Activated CD8-positive, alpha-beta memory T cell treated with anti-CD3 and anti-CD28 coated beads for 36 hours (primary cell): ENCODE data around the gene NIN. TPM values are rescaled to one million over a fixed set of nuclear protein-coding genes. Genes with fewer than 3 reads are reported as not detected.

Experiments used
- CTCF ChIA-PET: fragments of 350-600 bp; sonication (Branson Sonifier 250); formaldehyde crosslinking; loops from one replicate; lab custom pipeline; 2021; ENCODE audit warnings: antibody characterized with exemption; lab: Charles Lee
- POLR2A ChIA-PET: fragments of 350-600 bp; sonication (Branson Sonifier 250); formaldehyde crosslinking; loops from one replicate; lab custom pipeline; 2021; ENCODE audit warnings: antibody characterized with exemption; lab: Charles Lee
- total RNA-seq, 2 experiments: library from RNA; stranded (reverse); gene quantifications; one replicate each; pipeline ENCODE4 v1.2.3, GENCODE V29; 2021

Gene NIN
- total RNA-seq, 2 experiments from 2014 or later = 72.6 to 73.6 TPM

GRCh38 chr14:50844391-50844790 lies 13.4 kb upstream of the NIN start:
- ChIA-PET CTCF (no interaction called here), POLR2A (no interaction called here)

- ChIA-PET POLR2A (no interaction called here), CTCF (interaction anchor here (2.0 kb wide), 1 partner anchor 20 kb away, joined by 5 read pairs; no protein-coding TSS in a partner anchor)
Observed at GRCh38 chr14:50839691-50840090, 8.7 kb upstream of the NIN start.

GRCh38 chr14:50839048-50839447 lies 8.1 kb upstream of the NIN start:
- POLR2A ChIA-PET = no interaction called here
- CTCF ChIA-PET = interaction anchor here (1.1 to 2.0 kb wide), 2 partner anchors 12 to 20 kb away, joined by 3 to 5 read pairs; no protein-coding TSS in a partner anchor

- CTCF ChIA-PET = interaction anchor here (1.1 to 2.0 kb wide), 2 partner anchors 11 to 21 kb away, joined by 3 to 5 read pairs; no protein-coding TSS in a partner anchor
- POLR2A ChIA-PET = no interaction called here
Observed at GRCh38 chr14:50837850-50838470, 7.0 kb upstream of the NIN start.

DNA sequence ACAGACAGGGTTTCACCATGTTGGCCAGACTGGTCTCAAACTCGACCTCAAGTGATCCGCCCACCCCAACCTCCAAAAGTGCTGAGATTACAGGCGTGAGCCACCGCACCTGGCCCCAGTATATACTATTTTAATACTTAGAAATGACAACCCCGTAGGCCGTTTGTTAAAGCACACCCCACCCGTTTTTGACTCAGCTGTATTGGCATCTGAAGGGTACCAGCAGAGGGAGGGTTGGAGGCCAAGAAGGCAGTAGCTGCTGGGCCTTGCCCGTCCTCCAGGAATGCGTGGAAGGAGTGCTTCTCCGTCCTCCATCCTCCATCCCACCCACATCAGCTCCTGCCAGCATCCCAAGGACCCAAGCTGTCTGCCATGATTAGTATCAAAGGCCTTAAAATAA lies 6.3 kb upstream of the NIN start:
- ChIA-PET POLR2A (interaction anchor here (0.7 kb wide), 1 partner anchor 99 kb away, joined by 4 read pairs; no protein-coding TSS in a partner anchor), CTCF (no interaction called here)

- ChIA-PET CTCF (no interaction called here), POLR2A (interaction anchor here (0.7 kb wide), 1 partner anchor 100 kb away, joined by 4 read pairs; no protein-coding TSS in a partner anchor)
Observed at GRCh38 chr14:50836515-50836914, 5.6 kb upstream of the NIN start.

- ChIA-PET POLR2A (no interaction called here), CTCF (no interaction called here)
Observed at GRCh38 chr14:50835280-50835679, 4.3 kb upstream of the NIN start.

GRCh38 chr14:50834802-50835276 lies 3.9 kb upstream of the NIN start:
- POLR2A ChIA-PET = no interaction called here
- CTCF ChIA-PET = no interaction called here

GRCh38 chr14:50832935-50833630 lies 2.1 kb upstream of the NIN start:
- CTCF ChIA-PET = no interaction called here
- POLR2A ChIA-PET = no interaction called here

- POLR2A ChIA-PET = interaction anchor here (0.7 to 0.9 kb wide), 2 partner anchors 25 to 46 kb away, joined by 3 read pairs; no protein-coding TSS in a partner anchor
- CTCF ChIA-PET = interaction anchor here (0.9 to 3.1 kb wide), 2 partner anchors 22 to 28 kb away, joined by 6 to 12 read pairs; no protein-coding TSS in a partner anchor
Observed at GRCh38 chr14:50831726-50832168, 785 bp upstream of the NIN start.

DNA sequence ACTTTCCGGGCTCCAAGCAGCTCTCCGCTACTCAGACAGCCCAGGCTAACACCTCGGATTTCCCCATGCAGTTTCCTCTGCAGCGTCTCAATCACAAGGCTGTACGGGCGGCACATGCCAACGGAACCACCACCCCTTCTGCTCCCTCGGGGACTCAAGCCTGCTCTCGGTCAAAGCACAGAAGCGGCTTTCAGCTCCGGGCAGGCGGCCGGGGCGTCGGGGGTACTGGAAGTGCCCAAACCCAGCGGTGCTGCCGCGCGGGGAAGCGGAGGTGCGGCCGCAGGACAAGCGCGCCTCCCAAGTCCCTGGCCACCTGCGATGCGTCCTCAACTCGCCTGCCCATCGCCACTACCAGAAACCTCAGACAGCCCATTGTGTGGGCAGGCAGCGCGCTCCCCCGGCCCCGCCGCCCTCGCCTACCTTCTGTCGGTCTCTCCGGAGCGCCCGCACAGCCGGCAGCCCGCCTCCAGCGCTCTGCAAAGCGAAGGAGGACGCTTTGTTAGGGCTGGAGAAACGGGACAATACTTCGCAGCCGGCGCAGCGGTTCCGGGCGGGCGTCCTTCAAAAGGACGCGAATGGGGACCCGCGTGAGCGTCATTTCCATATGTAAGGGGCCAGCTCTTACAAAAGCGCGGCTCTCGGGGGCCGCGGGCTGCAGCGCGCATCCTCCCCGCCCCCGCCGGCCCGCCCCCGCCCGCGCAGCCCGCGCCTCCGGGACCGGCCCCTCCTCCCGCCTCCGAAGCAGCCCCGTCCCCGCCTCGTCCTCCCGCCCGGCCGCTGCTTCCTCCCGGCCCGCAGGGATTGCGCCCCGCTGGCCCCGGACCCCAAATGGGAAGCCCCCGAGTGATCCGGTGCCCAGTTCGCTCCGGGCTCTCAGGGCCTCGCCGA lies 674 bp downstream of the NIN start:
- POLR2A ChIA-PET = interaction anchor here (0.5 to 2.4 kb wide), 10 partner anchors 9 to 1030 kb away, joined by 3 to 15 read pairs (median 4); partner anchors contain the start of genes GNG2 and SAV1
- CTCF ChIA-PET = interaction anchor here (0.6 to 3.1 kb wide), 3 partner anchors 30 to 1277 kb away, joined by 5 to 12 read pairs (median 5); no protein-coding TSS in a partner anchor

DNA sequence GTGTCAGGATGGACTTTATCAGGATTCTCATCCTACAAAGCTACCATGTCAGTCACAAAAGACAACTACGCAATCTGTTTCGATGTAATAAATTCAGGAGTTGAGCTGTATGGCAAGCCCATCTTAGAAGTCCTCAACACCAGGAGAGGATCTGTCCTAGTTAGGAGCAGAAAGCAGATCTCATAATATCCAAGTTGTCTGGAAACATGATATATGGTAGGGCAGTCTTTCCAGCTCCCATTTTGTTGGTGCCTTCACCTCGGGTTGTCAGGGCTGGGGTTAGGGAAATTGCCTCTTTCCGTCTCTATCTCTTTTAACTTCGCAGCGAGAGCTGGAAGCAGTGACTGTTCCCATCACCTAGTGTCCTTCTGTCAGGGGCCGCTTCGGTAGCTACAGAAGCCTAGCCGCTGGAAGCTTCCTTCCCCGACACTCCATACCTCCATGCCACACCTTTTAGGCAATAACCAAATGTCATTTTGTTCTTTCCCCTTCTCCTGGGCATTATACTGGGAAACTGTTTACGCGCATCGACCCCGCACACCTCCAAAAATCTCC lies 1.4 kb downstream of the NIN start:
- ChIA-PET POLR2A (interaction anchor here (0.7 to 2.4 kb wide), 8 partner anchors 8 to 1030 kb away, joined by 3 to 15 read pairs (median 4); partner anchors contain the start of genes GNG2 and SAV1), CTCF (interaction anchor here (0.6 to 3.1 kb wide), 3 partner anchors 31 to 1277 kb away, joined by 5 to 12 read pairs (median 5); no protein-coding TSS in a partner anchor)

DNA sequence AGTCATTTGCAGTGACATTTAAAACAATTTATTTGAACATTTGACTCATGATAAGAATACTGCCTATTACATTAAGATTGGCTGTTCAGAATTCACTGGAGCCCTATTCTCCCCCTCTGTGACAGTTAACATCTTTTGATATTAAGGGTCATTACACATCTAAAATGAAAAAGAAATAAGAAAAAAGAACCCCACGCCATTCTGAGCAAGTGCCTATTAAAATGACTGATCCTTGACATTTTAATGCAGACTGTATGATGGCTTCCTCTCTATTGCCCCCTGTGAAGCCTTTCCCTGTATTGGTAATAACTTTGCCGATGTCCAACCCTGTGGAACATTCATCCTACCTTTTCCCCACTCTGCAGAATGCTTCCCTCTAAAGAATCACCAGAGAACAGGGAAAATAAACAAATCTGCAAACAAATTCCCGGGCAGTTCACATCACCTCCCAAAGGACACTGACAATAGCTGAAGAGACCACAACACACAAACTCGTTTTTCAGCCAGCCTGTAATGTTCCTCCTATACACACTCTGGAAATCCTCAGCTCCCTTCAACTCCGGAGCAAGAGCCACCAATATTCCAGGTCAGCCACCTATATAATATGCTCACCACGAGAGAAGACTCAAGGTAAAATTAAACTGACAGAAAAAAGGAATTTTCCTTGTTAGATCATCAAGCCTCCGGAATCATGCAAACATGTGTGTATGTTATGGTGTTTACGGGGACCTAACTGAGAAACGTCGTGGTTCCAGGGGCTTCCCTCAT lies 2.1 kb downstream of the NIN start:
- CTCF ChIA-PET = interaction anchor here (0.7 to 1.6 kb wide), 2 partner anchors 37 to 794 kb away, joined by 3 to 5 read pairs; no protein-coding TSS in a partner anchor
- POLR2A ChIA-PET = interaction anchor here (0.7 to 2.4 kb wide), 7 partner anchors 7 to 1031 kb away, joined by 3 to 15 read pairs (median 4); partner anchors contain the start of genes GNG2 and SAV1

DNA sequence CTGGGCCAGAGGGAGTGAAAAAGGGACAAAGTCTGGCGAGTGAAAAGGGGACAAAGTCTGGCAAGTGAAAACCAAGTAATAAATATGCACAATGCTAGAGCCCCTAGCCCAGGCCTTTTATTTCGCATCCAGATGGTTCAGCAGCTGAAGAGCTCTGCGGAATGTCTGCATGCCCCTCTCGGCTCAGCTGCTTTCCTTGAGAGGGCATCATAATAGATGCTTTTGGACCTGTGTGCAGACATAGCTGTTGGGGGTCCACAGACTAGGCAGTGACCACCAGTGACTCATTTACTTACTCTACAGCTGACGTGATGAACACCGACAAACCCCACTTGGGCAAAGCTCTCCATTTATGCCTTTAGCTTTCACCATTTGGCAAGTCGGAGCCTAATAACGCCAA lies 4.3 kb downstream of the NIN start:
- POLR2A ChIA-PET = no interaction called here
- CTCF ChIA-PET = interaction anchor here (1.3 kb wide), 1 partner anchor 12 kb away, joined by 3 read pairs; no protein-coding TSS in a partner anchor

DNA sequence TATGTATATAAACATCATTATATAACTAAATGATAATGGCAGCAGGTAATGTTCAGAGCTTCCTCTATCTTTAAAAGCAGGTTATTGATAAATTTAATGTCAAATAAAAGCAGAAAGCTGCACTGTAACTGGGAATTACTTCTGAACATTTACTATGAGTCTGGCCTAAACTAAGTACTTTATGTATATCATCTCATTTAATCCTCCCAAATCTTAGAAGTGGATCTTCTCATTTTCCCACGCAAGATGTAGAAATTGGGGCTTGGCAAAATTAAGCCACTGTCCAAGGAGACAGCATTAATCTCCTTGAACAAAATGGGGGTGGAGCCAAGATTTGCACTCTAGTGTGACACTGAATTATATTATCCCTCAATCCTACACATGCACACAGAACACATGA lies 5.7 kb downstream of the NIN start:
- POLR2A ChIA-PET = no interaction called here

DNA sequence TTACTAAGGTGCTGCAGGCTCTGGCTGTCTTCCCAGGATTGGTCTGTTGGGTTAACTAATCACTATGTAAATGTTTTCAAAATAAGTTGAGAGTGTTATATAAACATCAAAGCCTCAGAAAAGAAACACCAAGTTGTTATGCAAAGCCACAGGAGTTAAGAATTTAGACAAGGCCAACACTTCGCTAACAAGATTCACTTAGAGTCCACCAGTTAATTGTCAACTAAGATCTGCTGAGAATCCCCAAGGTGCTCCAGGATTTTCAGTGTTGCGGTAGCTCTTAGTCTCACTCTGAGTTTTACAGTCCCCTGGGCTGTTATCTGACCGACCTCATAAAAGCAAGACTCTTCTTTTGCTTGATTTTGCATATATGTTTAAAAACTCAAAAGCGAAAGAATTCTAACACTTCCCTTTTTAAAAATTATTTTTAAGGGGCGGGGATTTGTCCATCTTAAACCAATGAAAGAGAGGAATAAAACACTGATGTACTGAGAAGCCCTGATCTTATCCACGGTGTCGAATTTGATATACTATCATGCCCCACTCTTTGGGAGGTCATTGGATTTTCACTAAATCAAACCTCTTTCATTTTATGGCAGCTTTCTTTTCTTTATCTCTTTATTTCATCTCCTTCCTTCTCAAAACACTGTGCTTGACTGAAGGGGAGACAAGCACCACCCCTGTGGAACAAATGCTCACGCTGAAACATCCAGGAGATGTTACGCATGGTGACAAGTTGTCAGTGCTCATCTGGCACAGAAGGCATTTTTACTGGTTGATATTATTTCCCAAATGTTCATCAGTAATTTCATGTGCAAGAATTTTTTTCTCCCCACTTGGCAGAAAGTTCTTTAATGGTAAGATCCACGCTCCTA lies 7.0 kb downstream of the NIN start:
- POLR2A ChIA-PET = interaction anchor here (0.6 to 0.9 kb wide), 2 partner anchors 39 to 480 kb away, joined by 3 to 4 read pairs; no protein-coding TSS in a partner anchor

More for the DNA sequence above, 5.7 kb downstream of the NIN start:
- CTCF ChIA-PET = no interaction called here

More for the DNA sequence above, 7.0 kb downstream of the NIN start:
- CTCF ChIA-PET = interaction anchor here (0.8 to 3.6 kb wide), 2 partner anchors 11 to 36 kb away, joined by 3 to 17 read pairs; no protein-coding TSS in a partner anchor
